AG04450 (cell line): ENCODE results near the gene FAM167B. TPM values are rescaled to one million over a fixed set of nuclear protein-coding genes. Genes with fewer than 3 reads are reported as not detected.
"Not testable (repeated sequence)": the region's sequence is repeated elsewhere in the genome, so short reads cannot be mapped to it uniquely, and the experiment has no call there.

ENCODE experiments used
- CTCF ChIA-PET: fragments of 300-600, 350-600 bp; formaldehyde crosslinking; extraction: SDS; loops from one replicate; lab custom pipeline; 2022; ENCODE audit warnings: antibody characterized with exemption, inconsistent platforms; lab: Charles Lee
- POLR2A ChIA-PET: fragments of 350-600 bp; formaldehyde crosslinking; extraction: SDS; loops from one replicate; lab custom pipeline; 2021; ENCODE audit warnings: antibody characterized with exemption, inconsistent platforms; lab: Yijun Ruan, JAX
- DNase-seq: peaks from one replicate; pipeline ENCODE4 v3.0.0-alpha.2; 2011; ENCODE audit warnings: low read depth, low spot score
- H3K27ac ChIP-seq: one replicate; pipeline ENCODE4 v1.5.1; 2012; ENCODE audit warnings: low read depth, low read length, control low read depth
- H3K27me3 ChIP-seq: one replicate; pipeline ENCODE4 v1.6.0; 2012; ENCODE audit warnings: low read length; ENCODE audit not compliant: control insufficient read depth, insufficient read depth
- H3K4me3 ChIP-seq: 2 replicates; pipeline ENCODE4 v1.5.1; 2011; ENCODE audit warnings: mild to moderate bottlenecking, low read depth, low read length, control low read depth
- H3K9me3 ChIP-seq: 2 replicates; pipeline ENCODE4 v1.5.1; 2012; ENCODE audit warnings: low read length; ENCODE audit not compliant: control insufficient read depth, insufficient read depth
- polyA plus RNA-seq: library from polyadenylated mRNA; depleted of rRNA; stranded (reverse); fragments of >200 nt; gene quantifications from 2 replicates; pipeline ENCODE4 v1.2.3, GENCODE V29; 2011; rRNA removed
- small RNA-seq: library from RNA; depleted of rRNA; stranded (forward); fragments of <200 nt; gene quantifications from one replicate; pipeline ENCODE3, GENCODE V24; 2012; ENCODE audit warnings: low read depth; ENCODE audit not compliant: insufficient read length
- TF ChIP-seq, protein P1 (sequence below): IDR thresholded peaks from 2 replicates; pipeline ENCODE4 v1.5.1; 2011; ENCODE audit warnings: low read depth, low read length, control low read depth, inconsistent platforms

FAM167B gene
- polyA plus RNA-seq, 1 experiment = 0.43 TPM

- no peaks in the 10 kb centered on the region; the same call in 1 of the 2 replicates for H3K9me3 ChIP-seq
- TF ChIP-seq, protein P1, sequence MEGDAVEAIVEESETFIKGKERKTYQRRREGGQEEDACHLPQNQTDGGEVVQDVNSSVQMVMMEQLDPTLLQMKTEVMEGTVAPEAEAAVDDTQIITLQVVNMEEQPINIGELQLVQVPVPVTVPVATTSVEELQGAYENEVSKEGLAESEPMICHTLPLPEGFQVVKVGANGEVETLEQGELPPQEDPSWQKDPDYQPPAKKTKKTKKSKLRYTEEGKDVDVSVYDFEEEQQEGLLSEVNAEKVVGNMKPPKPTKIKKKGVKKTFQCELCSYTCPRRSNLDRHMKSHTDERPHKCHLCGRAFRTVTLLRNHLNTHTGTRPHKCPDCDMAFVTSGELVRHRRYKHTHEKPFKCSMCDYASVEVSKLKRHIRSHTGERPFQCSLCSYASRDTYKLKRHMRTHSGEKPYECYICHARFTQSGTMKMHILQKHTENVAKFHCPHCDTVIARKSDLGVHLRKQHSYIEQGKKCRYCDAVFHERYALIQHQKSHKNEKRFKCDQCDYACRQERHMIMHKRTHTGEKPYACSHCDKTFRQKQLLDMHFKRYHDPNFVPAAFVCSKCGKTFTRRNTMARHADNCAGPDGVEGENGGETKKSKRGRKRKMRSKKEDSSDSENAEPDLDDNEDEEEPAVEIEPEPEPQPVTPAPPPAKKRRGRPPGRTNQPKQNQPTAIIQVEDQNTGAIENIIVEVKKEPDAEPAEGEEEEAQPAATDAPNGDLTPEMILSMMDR = no peak
- H3K27me3 ChIP-seq = no peaks in the 10 kb centered on the region
- CTCF ChIA-PET = interaction anchor here (0.6 to 2.1 kb wide), 3 partner anchors 13 to 76 kb away, joined by 6 to 8 read pairs (median 8); no protein-coding TSS in a partner anchor
- H3K4me3 ChIP-seq = peak within 1 kb of the TSS; percentile 92
- POLR2A ChIA-PET = interaction anchor here (0.5 to 1.9 kb wide), 8 partner anchors 9 to 157 kb away, joined by 3 to 18 read pairs (median 3); partner anchors contain the start of gene MARCKSL1
- H3K27ac ChIP-seq = peak within 1 kb of the TSS; percentile 57
- peak; percentile 88 for DNase-seq
Observed at GRCh38 chr1:32291708-32292538, 44.9 kb downstream of the FAM167B start, which contains the start of gene HDAC1. HDAC1 (plus strand) TSS chr1:32292083; CDS start chr1:32292170, 87 bp downstream.

- DNase-seq, H3K4me3 ChIP-seq, H3K27ac ChIP-seq, CTCF ChIA-PET, H3K27me3 ChIP-seq, POLR2A ChIA-PET, H3K9me3 ChIP-seq: not testable (repeated sequence)
Observed at GRCh38 chr1:32298211-32298610, 51.2 kb downstream of the FAM167B start.

Small RNA genes within 50 kb of the gene (small RNA-seq; reads per million reads assigned to genes)
- gene RF00017 (not detected), gene RF00019 (not detected)

Other genes starting within 250 kb of the FAM167B start
- 76.2 and 76.6 TPM in 2 replicates for gene KHDRBS1, start 233.4 kb upstream of the FAM167B start, polyA plus RNA-seq
- 16.2 and 21.0 TPM in 2 replicates for gene TMEM39B, start 174.3 kb upstream of the FAM167B start, polyA plus RNA-seq
- 45.9 and 54.4 TPM in 2 replicates for gene KPNA6, start 139.2 kb upstream of the FAM167B start, polyA plus RNA-seq
- 49.3 and 52.8 TPM in 2 replicates for gene TXLNA, start 67.5 kb upstream of the FAM167B start, polyA plus RNA-seq
- gene CCDC28B, start 46.6 kb upstream of the FAM167B start, polyA plus RNA-seq = 17.6 and 20.8 TPM in 2 replicates
- gene IQCC, start 41.6 kb upstream of the FAM167B start, polyA plus RNA-seq = 1.2 and 1.3 TPM in 2 replicates
- not detected in 2 replicates for gene DCDC2B, start 38.1 kb upstream of the FAM167B start, polyA plus RNA-seq
- gene TMEM234, start 24.9 kb upstream of the FAM167B start, polyA plus RNA-seq = 17.3 and 18.6 TPM in 2 replicates
- gene EIF3I, start 24.8 kb upstream of the FAM167B start, polyA plus RNA-seq = 357 and 399 TPM in 2 replicates
- gene LCK, start 4.0 kb downstream of the FAM167B start, polyA plus RNA-seq = not detected in 2 replicates
- gene HDAC1, start 44.9 kb downstream of the FAM167B start, polyA plus RNA-seq = 157 and 172 TPM in 2 replicates
- 196 and 200 TPM in 2 replicates for gene MARCKSL1, start 89.0 kb downstream of the FAM167B start, polyA plus RNA-seq
- gene FAM229A, start 115.3 kb downstream of the FAM167B start, polyA plus RNA-seq = 1.4 and 1.6 TPM in 2 replicates
- 0.33 and 0.45 TPM in 2 replicates for gene TSSK3, start 115.3 kb downstream of the FAM167B start, polyA plus RNA-seq
- 45.3 and 53.1 TPM in 2 replicates for gene BSDC1, start 147.2 kb downstream of the FAM167B start, polyA plus RNA-seq
- gene ZBTB8B, start 217.8 kb downstream of the FAM167B start, polyA plus RNA-seq = not detected in 2 replicates